Suprapubic skin (tissue), 3 donors: ENCODE data around the gene UBTD2.

Source experiments
- CTCF ChIP-seq, 2 donors: fragments of 200-600 bp in 1 of 2; fragments of 450-650 bp in 1 of 2; sonication (generic) in 1 of 2; IDR thresholded peaks; one replicate each; pipeline ENCODE4 v1.5.1; 2016 to 2019; ENCODE audit warnings: antibody characterized with exemption in 2 of 2, mild to moderate bottlenecking in 1 of 2, moderate library complexity in 1 of 2
- EP300 ChIP-seq: sonication (generic); formaldehyde crosslinking; IDR thresholded peaks from one replicate; pipeline ENCODE4 v1.6.1; 2017; ENCODE audit warnings: antibody characterized with exemption

- TF ChIP-seq CTCF (IDR thresholded peaks at IDR 0.05) = no peak
- TF ChIP-seq EP300 = no peak
Measured at GRCh38 chr5:172178301-172178987, 105.1 kb downstream of the UBTD2 start.
